Stimulated activated CD8-positive, alpha-beta memory T cell treated with anti-CD3 and anti-CD28 coated beads, Interleukin-4, amount 100 ng/mL, for 1 hour (primary cell): ENCODE measurements around the gene CDH22.
A peak's percentile ranks its signal among the peaks of the same experiment; 100 is the strongest.

Experiments used
- DNase-seq, 2 donors: peaks; one replicate each; pipeline ENCODE4 v3.0.0-alpha.2; 2020; ENCODE audit warnings: low read depth in 2 of 2, low spot score in 1 of 2

CDH22 gene

DNA sequence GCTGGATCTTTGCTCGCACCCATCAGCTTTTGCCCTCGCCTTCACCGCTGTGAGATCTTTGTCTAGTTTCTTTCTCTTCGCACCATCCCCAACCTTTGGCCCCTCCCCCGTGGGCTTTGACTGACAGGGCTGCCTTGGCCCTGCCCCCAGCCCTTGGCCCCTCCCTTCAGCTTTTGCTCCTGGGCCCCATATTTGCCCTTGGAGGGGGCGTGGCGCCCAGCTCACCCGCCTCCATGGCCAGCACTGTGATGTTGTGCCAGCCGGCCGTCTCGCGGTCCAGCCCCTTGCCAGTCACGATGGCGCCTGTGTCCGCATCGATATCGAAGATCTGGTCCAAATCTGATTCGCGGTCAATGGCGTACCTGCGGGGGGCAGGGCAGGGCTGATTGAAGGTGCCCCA, 109.1 kb downstream of the CDH22 start:
- no peak for DNase-seq

DNA sequence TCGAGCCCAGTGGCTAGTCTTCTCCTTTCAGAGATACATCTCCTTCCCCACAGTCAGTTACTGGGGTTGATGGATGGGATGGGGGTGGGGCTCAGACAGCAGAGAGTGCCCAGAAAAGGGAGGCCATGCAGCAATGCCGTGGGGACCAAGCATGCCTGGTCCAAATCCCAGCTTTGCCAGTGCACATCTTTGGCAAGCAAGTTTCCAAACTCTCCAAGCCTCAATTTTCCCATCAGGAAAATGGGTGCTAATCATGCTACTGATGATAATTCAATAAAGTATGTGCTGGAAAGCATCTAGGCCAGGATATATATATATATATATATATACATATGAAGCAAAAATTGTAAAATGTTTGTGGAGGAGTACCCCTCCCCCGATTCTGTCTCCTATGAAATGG, 111.3 kb downstream of the CDH22 start:
- DNase-seq = no peak

DNA sequence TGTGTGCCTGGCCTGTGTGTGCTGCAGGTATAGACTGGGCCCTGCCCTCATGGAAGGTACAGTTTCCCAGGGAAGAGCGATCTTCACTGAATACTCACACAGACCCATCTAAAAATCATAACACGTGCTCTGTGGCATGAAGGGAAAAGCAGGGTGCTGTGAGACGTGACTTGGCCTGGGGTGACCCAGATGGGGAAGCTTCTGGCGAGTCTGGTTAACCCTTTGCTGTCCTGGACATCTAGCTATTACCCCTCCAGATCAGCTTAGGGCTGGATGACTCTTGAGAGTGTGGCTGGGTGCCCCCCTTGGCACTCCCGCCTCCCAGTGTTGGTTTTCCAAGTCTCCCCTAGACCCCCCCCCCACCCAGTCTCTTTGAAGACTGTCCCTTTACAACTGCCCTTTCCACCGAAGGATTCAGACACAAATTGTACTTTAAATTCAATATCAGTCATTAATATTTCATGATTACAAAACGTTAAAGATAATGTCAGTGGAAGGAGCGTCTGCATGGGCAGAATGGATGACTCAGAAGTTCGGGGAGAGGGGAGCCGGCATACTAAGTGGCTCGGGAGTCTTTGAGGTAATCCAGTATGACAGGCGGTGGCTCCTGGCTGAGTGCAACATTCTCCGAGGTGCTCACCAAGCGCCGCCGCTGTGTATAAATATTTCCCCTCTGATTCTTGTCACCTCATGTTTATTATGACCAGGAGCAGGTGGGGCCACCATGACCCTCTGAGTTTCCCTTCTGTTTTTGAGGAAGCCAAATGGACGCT, 112.8 kb downstream of the CDH22 start:
- no peak for DNase-seq

DNA sequence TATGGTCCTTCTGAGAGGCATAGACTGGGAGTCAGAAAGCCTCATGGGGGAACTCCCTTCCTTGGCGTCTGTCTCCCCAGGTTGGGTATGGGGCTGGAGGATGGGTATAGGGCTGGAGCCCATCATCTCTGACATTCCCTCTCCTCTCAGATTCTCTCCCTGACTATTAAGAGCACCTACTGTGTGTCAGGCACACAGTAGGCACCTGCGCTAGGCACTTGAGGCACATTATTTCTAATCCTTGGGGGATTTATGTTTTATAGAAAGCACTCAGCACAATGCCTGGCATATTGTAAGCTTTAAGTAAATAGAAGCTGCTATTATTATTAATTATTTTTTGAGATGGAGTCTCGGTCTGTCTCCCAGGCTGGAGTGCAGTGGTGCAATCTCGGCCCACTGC, 113.9 kb downstream of the CDH22 start:
- no peak for DNase-seq

DNA sequence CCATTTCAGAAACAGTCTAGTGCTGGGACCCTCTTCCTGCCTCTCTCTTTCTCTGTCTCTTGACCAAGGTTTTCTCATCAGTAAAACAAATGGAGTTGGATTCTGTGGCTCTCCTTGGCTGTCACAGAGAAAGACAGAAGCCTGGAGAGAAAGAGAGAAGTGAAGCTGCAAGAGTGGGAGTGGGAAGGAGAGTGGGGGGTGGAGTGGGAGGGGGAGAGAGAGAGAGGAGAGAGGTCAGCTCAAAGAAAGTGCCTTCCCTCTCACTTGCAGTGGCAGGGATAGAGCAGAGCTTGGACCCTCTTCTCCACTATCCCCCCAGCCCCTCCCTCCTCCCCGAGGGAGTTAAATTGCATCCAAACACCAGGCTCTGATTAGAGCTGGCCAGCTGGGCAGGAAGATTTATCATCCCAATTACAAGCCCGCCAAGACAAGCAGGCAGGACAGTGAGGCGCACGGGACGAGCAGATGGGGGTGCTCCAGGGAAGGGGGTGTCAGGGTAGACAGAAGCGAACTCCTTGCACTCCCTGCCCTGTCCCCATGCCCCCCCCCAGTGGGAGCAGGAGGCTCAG, 115.8 kb downstream of the CDH22 start:
- DNase-seq = no peak

DNA sequence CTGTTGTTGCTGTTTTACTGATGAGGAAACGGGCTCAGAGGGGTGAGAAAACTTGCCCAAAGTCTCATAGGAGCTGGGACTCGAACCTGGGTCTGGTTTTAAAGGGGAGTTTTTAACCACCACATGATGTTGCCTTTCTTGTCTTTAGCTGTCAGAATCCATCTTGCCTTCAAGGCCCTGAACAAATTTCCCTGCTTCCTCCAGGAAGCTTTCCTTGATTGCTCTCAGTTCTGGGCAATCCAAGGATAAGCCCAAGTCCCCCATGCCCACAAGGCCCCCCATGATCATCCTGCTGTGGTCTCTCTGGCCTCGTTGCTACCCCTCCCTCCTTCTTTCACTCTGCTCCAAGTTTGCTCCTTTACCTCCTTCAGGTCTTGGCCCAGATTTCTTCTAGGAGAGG, 116.7 kb downstream of the CDH22 start:
- no peak for DNase-seq

DNA sequence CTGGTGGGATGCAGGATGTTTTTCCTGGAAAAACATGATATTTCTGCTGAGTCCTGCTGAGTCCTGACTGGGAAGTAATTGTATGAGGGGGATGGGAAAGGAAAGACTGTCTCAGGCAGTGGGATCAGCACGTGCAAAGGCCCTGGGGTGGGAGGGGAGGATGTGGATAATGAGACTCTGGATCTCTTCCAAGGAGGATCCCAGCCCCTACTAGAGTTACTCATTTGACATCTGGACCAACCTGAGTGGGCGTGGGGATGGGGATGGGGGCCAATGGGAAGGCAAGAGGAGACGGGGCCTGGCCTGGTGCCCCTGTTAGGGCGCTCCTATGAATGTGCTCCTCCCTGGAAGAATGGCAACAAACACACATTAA, 117.1 kb downstream of the CDH22 start:
- DNase-seq = no peak

DNA sequence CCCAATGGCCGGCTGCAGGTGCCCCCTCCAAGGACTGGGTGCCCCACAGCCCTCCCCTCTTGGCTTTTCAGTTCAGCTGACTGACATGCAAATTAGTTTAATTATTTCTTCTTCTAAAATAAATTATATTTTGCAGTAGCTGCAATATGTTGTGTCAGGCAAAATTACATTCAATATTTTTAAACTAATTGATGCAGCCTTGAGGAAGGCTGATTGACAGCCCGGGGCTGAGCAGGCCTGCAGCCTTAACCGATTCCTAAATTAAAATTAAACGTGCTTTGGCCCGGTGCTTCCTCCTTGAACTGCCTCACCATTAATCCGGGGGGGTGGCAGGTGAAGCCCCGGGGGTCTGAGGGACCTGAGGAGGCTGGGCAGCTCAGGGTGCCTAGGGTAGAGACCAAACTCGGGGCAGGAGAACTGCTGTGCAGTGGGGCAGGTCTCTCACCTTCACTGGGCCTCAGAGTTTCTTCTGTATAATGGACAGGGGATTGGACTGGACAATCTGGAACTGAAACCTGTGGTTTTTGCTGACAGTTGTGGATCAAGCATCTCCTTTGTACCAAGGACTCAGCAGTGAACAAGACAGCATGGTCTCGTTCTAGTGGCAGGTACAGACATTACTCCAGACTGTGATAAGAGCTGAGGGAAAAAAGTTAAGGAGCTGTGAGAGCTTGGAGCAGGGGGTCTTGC, 117.7 kb downstream of the CDH22 start:
- no peak for DNase-seq

DNA sequence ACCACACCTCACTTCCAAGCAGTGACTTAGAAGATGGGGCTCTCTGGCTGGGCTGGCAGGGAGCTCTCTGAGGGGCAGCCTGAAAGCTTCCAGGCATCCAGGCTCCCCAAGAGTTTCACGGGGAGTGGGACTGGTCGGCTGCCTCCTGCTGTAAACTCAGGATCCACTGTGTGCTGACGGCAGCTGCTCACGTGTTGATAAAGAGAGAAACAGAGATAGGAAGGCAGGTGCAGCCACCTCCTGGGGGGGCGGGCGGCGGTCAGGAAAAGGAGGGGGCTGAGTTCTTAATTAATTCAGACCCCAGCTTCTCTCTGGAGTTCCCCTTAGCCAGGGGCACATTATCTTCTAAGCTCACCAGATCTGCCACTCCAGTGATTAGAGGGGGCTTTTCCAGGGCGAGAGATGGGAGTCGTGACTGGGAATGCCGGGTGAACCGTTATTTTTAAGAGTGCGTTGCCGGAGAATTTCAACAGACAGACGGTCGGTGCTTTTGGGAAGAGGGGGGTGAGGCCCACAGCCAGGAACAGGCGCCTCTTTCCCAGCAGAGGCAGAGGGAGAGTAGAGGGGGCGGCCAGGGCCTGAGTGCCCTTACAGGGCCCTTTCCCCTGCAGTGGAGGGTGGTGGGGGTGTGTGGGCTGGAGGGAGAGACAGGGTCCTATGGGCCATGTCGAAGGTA, 119.3 kb downstream of the CDH22 start:
- DNase-seq = no peak

DNA sequence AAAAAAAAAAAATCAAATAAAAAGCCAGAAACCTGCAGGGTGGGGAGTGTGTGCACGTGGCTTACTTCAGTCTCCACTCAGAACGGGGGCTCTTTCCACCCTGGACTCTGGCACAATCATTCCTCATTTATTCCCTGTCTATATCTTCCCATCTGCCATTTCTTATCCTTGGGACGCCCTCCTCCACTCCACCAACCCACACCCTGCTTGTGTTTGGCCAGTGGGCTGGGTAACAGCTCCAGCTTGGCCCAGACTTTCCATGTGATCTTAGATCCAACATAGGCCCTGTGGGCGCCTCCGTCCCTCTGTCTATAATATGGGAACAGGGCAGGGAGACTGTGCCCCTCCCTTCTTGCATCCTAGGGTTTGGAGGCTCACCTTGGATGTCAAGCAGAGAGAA, 122.1 kb downstream of the CDH22 start:
- DNase-seq = no peak

DNA sequence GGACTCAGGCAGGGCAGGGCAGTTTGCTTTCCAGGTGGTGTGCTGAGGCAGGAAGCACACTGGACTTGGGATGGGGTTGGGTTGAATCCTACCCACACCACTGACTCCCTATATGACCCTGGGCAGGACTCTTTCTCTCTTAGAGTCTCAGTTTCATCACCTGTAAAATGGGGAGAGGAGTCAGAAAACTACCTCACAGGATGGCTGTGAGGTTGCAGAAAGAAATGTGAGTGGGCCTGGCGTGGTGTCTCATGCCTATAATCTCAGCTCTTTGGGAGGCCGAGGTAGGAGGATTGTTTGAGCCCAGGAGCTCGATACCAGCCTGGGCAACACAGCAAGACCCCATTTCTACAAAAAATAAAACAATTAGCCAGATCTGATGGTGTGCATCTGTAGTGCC, 122.9 kb downstream of the CDH22 start:
- no peak for DNase-seq

DNA sequence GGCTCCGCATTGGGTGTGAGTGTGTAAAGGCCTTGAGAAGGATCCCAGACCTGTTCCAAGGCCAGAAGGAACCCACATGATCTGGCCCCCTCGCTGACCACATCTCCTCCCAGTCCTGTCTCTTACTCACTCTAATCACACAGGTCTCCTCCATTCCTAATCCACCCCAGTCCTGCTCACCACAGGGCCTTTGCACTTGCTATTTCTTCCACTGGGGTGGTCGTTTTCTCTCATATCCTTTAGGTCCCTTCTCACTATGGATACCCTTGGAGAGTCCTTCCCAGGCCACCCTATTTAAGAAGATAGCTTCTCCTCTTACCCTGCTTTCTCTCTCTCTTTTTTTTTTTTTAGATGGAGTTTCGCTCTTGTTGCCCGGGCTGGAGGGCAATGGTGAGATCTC, 124.5 kb downstream of the CDH22 start:
- DNase-seq = no peak

DNA sequence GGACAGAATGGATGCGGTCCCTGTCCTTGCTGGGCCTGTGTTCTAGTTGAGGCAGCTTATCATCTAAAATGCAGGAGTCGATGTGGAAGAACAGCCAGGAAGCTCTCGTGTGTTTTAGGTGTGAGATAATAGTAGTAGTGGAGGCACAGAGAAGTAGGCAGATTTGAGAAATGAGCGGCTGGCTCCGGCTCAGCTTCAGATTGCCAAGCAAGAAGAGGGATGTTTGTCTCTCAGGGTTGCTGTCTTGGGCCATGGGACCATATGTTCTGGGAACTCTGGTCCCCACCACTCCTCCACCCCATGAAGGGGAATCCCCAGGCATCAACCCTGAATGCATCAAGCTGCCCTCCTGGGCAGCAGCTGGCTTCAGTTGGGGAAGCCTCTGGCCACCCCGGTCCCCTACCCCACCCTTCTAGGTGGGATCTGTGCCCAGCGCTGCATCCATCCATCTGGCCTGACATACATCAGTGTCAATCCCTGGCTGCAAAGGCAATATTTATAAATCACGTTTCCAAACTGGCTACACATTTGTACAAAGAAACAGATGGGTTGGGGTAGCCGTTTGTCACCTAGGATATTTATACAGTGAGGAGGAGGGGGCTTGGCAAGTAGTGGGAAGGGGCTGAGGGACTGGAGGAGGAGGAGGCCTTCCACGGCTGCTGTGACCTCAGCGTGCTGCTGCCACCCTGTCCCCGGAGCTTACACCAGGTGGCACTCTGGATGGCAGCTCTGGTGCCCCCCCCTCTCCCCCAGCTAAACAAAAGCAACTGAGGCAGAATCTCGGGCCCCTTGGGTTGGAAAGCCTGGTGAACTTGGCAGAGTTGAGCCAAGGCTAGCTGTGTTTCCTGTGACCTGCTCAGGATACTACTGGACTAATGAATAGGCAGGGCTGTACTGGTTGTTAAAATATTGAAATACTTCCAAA, 125.8 kb downstream of the CDH22 start:
- no peak for DNase-seq

DNA sequence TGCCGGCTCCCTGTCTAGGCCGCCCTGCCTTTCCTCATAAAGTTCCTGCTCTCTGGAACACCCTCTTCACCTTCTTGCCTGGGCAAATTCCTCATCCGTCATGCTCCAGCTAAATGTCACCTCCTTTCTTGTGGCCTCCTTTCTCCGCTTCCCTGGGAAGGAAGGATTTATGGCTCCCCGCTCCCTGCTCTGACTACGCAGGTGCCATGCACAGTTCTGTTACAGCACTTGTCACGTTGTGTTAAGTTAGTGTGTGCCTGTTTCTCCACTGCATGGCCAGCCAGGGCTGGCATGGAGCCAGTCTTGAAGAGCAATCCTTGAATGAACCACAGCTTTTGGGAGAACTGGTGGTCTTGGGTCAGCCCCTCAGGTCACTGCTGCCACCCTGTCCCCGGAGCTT, 128.4 kb downstream of the CDH22 start:
- DNase-seq = no peak

DNA sequence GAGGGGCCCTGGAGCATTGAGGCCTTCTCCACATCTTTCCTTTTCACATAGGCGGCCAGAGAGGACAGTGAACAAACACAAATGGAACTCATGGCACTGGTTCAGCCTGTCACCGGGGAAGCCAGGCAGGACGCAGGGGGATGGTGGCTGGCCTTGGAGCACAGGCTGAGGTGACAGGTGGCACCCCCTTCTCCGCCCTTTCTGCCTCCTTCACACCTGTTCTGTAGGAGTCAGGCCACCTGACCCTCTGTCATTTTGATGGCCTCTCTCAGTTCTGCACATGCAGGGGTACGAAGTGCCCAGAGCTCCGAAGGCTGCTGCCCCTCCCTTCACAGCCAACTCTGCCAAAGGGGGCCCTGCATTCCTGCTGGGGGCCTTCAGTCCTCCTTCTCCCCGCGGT, 129.4 kb downstream of the CDH22 start:
- DNase-seq = no peak

DNA sequence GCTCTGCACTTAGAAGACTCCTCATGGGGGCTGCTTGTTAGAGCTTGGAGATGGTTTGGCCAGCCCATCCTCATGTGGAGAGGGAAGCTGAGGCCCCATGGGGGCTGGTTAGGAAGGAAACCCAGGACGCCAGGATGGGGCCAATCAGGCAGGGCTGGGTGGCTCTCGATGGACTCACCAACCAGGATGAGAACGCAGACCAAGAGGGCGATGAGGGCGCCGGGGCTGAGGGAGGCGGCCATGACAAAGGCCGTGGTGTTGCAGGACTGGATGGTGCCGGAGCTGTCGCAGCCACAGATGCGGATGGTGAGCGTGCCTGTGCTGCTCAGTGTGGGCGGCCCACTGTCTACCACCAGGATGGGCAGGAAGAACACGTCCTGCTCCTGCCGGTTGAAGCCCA, 130.5 kb downstream of the CDH22 start:
- DNase-seq = no peak

DNA sequence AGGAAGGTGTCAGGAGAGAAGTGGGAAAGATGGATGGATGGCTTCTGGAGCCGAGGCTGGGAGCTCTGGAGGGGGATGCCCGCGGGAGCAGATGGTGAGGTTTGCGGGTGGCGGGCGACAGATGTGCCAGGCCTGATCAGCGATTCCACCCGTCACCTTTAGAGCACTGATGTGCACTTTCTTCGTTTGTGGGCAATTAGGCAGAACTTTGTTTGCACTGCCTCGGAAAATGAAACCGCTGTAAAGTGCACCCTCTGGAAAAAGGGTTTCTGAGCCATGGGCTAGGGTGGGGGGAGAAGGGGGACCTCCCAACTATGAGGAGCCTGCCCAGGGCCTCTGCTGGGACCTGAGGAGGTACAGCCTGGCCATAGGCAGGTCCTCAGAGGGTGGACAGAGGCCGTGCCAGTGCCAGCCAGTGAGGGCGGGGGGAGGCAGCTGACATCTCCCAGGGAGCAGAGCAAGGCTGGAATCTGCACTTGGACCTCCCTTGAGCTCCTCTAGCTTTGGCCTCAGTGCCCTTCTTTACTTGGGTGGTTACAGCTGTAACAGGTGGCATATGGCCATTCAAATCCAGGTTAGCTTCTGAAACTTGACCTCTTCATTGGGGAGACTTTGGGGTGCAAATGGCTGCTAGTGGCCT, 131.4 kb downstream of the CDH22 start:
- no peak for DNase-seq

DNA sequence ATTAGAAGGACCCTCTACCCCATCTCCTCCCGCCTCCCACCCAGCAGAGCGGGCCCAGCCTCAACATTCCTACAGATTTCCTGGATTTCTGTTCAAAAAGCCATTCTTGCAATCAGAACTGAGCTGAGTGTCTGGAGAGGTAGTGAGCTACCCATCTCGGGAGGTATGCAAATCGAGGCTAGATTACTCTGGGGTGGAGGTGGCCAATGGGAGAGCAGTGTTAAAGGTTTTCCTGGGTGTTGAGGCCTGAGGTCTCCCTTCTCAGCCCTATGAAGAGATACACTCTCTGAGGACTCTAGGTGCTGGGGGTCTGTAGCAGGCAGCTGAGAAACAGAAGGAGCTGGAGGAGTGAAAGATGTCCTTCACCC, 133.2 kb downstream of the CDH22 start:
- DNase-seq = no peak

DNA sequence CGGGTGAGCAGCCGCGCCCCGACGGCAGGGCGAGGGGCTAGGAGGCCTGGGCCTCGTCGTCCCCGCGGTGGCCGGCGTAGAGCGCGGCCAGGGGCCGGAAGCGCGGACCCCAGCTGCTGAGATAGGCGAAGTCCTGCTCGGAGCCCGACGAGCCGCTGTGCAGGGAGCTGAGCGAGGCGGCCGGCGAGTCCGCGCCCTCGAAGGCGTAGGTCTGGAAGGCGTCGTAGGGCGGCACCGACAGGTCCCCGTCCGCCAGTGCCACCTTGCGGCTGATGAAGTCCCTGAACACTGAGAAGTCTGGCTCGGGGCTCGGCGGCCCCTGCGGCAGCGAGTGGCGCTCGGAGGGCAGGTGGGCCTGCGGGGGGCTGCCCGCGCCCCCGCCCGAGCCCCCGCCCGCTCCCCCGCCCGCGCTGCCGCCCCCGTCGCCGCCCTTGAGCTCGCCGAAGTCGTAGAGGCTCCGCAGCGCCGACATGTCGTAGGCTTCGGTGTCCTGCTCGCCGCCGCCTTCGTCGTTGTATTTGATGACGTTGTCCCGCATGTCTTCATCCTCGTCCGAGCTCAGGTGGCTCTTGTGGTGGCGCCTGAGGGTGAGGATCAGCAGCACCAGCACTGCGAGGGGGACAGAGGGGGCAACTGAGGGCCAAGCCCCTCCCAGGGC, 133.7 kb downstream of the CDH22 start:
- peak; percentile 21 to 31 for DNase-seq
